Fibroblast of upper back skin (primary cell): ENCODE data around the gene MAPK4.

Experiments used
- DNase-seq: peaks from one replicate; pipeline ENCODE4 v3.0.0-alpha.2; 2013

The MAPK4 gene

GRCh38 chr18:50724751-50725151 is 164.9 kb downstream of the MAPK4 start:
- DNase-seq: no peak

DNA sequence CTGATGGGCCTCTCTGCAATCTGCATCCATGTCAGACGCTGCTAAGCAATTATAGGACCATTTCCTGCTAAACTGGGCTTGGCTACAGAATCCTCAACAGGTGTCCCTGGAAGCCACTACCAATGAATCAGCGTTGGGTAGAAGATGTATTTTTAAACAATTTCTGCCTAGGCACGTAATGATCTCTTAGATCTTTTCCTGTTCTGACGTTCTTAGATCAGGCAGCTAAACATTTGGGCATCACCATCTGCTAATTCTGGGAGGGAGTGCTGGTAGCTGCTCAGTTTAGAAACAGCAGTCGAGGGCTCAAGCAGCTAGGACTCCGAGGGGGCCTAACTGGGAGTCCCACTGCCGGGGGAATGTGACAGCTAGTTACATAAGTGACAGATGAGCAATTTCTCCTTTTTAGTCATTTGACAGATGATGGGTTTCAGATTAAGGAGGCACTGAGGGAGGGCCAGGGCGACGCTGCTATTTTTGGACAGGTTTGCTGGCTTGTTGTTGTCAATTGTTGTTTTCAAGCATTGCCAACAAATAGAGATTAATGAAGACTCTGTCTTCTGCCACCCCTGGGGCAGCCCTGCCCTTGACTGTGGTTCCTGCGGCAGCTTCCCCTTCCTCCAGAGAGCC is 167.2 kb downstream of the MAPK4 start:
- DNase-seq: no peak

- DNase-seq: no peak
These were observed 168.0 kb downstream of the MAPK4 start for GRCh38 chr18:50727721-50728471.

DNA sequence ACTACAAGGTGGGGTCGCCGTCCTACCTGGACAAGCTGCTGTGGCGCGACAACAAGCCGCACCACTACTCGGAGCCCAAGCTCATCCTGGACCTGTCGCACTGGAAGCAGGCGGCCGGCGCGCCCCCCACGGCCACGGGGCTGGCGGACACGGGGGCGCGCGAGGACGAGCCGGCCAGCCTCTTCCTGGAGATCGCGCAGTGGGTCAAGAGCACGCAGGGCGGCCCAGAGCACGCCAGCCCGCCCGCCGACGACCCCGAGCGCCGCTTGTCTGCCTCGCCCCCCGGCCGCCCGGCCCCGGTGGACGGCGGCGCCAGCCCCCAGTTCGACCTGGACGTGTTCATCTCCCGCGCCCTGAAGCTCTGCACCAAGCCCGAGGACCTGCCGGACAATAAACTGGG is 169.5 kb downstream of the MAPK4 start:
- DNase-seq: no peak

GRCh38 chr18:50729986-50730385 is 170.1 kb downstream of the MAPK4 start:
- DNase-seq: no peak

- no peak for DNase-seq
These were observed 174.5 kb downstream of the MAPK4 start for GRCh38 chr18:50734342-50734741.

DNA sequence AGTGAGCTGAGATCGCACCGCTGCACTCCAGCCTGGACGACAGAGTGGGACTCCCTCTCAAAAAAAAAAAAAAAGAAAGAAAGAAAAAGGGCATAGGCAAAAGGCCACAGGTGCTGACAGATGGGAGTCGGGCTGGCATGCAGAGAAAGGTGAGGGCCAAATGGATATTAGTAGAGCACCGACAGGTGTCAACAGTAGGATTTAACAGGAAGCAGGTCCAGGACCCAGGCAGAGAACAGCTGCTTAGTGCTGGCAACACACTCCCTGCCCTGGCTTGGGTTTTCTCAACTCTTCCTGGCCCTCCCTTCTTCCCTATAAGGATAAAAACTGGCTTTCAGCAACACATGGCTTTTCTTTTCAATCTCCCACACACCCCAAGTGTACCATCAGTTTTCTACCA is 175.0 kb downstream of the MAPK4 start:
- no peak for DNase-seq

DNA sequence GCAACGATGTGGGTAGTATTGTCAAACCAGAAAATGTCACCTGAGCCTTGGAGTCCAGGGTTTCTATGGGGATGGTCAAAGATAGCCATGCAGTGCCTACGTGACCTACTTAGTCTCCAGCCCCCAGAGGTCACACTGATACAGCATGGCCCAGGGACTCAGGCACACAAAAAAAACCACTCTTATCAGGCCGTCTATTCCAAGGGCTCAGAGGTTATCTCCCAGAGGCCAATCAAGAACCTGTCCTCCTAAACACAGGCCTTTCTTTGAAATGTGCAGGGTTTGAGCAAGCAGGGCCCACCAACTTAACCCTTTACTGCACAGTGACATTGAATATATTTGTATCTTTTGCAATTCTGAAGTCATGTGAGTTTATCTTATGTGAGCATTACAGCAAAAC is 177.2 kb downstream of the MAPK4 start:
- no peak for DNase-seq

GRCh38 chr18:50738098-50738757 is 178.3 kb downstream of the MAPK4 start:
- no peak for DNase-seq

GRCh38 chr18:50742952-50743351 is 183.1 kb downstream of the MAPK4 start:
- no peak for DNase-seq

GRCh38 chr18:50744253-50744652 is 184.4 kb downstream of the MAPK4 start:
- DNase-seq: no peak

DNA sequence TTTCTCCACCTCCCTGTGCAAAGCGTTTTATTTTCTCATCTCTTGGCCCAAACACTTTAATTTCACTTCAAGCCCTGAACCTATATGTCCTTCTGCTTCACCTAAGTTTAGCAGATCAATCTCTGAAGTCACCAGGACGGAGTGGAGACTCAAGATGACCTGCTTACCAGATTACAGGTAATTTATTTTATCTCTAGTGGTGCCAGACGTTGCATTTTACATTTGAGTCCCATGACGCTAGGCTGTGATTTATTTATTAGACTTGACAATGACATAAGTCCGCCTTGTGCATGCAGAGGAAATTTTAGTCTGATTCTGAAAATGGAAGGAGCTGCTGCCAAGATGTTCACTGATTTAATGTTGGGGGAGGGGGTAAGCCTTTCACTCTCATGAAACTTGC is 186.1 kb downstream of the MAPK4 start:
- no peak for DNase-seq

- no peak for DNase-seq
These were observed 188.0 kb downstream of the MAPK4 start for GRCh38 chr18:50747849-50748242.

DNA sequence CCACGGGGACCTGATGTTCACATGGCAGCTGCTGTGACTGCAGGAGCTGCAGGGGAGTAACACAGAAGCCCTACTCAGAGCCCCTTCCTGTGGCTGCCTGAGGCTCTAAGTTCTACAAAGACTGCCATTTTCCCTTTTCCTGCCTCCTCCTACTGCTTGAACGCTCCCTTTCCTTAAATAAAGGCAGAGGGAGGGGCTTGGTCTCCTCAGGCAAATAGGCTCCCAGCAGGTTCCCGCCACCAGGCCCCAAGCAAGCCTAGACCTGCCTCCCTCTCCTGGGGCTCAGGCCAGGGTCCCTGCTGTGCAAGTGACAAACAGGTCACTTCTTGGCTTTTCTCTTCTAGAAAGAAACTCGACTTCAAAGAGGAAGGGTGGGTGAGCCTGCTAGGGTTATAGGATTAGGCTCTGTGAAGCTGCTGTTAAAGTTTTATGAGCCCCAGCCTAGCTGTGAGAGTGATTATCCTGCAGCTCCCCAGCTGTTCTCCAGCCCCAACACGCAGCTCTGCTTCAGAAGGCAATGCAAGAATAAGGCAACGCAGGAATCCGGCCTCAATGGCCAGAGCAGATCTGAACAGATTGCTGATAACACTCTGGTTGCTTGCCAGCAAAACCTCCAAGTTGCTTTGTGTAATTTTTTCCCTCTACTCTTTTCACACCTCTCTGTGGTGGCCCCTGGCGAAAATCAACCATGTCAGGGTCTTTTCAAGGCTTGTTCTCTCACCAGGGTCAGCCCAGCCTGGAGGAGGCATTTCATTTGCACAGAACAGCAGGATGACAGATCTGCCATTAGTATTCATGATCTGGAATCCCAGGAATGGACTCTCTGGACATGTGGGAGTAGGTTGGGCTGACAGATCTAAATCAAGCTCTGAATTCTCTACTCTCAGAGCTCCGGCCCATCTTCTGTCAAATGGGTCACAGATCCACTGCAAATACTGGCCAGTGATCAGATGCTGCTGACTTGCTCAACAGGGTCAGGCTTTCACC is 188.6 kb downstream of the MAPK4 start:
- no peak for DNase-seq

- no peak for DNase-seq
These were observed 189.5 kb downstream of the MAPK4 start for GRCh38 chr18:50749421-50749820.

DNA sequence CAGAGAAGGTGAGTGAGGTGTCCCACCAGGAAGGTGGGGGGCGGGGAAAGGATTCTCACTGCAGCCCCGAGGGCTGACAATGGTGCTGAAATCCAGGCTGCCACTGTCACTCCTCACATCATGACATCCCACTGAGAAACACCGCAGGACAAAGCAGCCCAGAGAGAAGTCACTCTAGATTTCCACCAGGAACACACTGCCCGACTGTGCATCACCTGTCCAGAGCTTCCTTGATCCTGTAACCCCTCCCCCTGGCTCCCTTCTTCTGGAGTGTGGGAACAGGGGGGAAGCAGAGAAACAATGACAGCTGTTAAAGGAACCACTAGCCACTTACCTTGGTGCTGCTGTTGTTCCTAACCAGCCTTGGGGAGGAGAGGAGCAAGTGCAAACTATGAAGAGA is 190.1 kb downstream of the MAPK4 start:
- DNase-seq: no peak

GRCh38 chr18:50750546-50750945 is 190.7 kb downstream of the MAPK4 start:
- DNase-seq: no peak

- DNase-seq: no peak
These were observed 191.6 kb downstream of the MAPK4 start for GRCh38 chr18:50751490-50751889.

GRCh38 chr18:50751947-50752346 is 192.1 kb downstream of the MAPK4 start:
- no peak for DNase-seq

DNA sequence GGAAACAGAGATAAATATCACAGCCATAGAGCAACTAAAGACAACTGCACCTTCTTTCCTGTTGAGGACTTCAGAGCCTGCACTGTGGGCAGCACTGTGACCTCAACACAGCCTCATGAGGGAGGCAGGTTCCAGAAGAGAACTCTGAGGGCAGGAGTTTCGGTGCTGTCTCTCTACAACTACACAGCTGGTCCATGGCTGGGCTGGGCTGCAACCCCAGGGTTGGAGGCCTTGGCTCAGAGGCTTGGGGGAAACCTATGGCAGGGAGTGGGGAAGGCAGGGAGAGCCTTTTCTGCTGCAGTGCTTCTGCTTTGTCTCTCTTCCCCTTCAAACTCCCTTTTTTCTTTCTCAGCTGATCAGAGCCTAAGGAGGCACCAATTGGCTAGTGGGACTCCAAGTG is 193.4 kb downstream of the MAPK4 start:
- no peak for DNase-seq

GRCh38 chr18:50754297-50754696 is 194.4 kb downstream of the MAPK4 start:
- DNase-seq: no peak

DNA sequence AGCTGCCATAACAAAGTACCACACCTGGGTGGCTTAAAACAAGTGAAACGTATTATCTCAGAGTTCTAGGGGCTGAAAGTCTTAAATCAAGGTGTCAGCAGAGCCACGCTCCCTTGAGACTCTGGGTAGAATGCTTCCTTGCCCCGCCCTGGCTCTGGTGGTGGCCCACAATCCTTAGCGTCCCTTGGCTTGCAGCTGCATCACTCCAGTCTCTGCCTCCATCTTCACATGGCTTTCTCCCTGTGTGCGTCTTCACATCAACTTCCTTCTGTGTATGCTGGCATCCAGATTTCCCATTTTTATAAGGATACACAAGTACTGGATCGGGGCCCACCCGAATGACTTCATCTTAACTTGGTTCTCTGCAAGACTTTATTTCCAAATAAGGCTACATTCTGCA is 197.5 kb downstream of the MAPK4 start:
- no peak for DNase-seq

GRCh38 chr18:50769463-50769862 is 209.6 kb downstream of the MAPK4 start:
- no peak for DNase-seq
